AML-193 (cell line): ENCODE results near the gene PRKG1.

Experiments used
- DNase-seq, 2 experiments: peaks; one replicate each; lab custom pipeline; 2025; lab: John Stamatoyannopoulos, UW

PRKG1 gene

DNA sequence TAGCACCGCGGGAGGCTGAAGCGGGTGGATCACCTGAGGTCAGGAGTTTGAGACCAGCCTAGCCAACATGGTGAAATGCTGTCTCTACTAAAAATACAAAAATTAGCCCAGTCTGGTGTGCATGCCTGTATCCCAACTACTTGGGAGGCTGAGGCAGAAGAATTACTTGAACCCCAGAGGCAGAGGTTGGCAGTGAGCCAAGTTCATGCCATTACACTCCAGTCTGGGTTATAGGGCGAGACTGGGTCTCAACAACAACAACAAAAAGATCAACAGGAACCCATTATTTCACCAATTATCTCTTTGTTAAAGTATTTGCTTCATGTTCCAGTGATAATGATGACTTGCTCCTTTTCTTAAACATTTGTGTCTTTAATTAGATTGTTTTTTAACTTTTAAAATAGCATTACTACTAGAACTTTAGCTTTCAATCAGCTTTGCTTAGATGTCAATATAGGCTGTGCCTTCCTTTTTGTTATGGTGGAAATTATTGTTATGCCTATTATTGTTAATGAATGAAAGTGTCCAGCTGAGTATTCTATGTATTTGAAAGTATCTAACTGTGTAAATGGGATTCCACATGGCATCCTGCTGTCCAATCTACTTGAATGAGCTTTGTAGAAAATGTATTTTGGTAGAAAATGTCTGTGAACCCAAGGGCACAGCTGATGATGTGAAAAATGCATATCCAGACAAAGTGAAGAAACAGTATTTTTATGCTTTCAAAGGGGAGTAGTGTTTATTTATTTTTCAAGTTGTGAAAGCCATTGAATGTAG is 686.8 kb downstream of the PRKG1 start:
- DNase-seq, result no peak

DNA sequence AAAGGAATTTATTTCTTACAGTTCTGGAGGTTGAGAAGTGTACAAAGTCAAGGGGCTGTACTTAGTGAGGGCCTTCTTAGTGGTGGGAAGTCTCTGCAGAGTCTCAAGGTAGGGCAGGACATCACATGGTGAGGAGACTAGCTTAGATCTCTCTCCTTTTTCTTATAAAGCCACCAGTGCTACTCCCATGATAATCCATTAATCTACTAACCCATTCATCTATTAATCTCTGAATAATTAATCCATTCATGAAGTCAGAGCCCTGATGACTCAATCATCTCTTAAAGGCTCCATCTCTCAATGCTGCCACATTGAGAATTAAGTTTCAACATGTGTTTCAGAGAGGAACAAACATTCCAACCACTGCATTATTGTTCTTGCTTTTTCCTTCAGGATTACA is 689.5 kb downstream of the PRKG1 start:
- no peak for DNase-seq

DNA sequence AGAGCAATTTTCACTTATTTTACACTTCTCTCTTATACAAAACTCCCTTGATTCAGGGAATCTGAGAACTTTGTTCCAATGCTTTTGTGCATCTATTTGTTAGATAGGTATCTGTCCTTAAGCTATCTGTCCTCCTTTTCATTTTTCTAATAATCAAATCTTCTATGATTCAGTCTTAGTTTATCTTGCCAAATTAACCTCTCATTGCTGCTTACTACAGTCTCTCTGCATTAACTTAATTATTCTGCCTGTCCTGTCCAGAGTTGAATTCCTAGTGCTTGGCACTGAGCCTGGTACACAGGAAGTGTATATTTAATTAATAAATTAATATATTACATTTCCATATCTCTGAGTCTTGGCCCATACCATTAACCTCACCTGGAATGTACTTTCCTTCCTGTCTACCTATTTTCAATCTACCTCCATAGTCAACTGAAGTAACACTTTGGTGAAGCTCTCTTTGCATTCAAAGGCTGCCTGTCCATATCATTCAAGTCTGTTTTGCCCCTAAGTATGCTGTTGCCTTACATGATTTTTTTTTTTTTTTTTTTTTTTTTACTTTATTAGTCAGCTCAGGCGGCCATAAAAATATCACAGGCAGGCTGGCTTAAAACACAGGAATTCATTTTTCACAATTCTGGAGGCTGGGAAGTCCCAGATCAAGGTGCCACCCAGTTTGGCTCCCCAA is 691.1 kb downstream of the PRKG1 start:
- no peak for DNase-seq

DNA sequence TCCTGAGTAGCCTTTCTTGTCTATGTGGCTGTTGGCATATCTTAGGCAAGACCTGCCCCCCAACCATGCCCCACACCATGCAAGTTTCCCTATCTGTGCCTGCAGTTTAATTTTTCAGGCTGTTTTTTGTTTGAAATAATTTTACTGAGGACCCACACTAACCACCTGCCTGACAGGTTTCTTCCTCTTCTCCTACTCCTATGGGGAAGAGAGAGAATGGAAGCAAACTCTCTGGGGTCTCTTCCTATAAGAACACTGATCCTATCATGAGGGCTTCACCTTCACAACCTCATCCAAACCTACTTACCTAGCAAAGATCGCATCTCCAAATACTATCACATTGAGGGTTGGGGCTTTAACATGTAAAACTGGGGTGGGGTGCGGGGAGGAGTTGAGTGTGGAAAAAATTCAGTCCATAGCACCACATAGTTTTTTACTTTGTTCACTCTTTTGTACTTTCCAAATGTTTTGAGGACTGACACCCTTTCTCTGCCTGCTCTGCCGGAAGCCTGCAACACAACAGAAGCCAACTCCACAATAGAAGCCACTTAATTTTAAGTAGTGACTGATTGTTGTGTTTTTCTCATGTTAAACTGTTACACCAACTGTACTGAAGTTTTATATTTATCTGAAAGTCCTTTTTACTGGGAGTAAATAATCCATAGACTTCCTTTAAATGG is 692.3 kb downstream of the PRKG1 start:
- no peak for DNase-seq

DNA sequence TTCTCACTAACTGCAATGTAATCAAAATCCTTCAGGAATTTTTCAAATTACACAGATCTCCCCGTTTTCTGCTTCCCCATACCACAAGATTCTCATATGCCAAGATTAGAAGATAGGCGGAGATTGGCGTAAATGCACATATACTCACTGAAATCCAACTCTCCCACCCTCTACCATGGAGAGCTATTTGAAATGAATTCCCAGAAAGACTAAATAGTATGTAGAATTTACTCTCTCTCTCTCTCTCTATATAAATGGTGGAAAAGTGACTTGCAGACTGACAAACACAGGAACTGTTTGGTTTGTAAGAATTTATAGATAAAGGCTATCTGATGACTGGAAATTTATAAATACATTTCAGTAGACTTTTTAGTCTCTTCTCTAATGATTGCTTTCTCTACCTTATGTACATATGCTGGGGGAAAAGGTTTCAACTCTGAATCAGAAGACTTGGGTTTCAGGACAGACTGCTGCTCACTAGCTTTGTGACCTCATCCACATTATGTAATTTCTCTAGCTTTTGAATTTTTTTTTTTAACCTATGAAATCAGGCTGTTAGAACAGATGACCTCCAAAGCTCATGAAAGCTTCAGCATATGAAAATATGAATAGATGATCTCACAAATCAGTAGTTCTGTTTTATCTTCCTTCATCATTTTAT is 692.9 kb downstream of the PRKG1 start:
- no peak for DNase-seq

DNA sequence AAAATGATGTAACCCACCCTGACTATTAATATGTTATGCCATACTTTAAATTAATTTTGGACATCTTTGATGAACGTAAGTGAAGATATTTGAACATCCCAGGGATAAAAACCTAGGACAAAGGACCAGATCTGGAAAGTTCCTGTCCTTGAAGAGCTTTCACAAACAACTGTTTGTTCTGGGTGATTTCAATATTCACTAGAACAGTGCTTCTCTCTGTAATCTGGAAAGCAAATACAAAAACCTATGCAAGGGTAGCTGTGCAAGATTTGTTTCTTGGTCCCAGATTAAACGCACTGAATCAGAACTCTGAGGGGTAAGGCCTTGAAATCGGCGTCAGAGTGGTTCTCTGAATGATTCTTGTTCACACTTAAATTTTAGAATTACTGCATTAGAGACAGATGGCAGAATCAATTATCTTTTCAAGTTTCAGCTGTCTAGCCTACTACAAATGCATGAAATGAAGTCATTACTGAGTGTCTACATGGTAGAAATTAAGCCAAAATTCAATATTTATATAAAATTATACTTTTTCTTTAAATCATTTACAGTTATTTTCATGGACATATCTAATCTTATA is 694.7 kb downstream of the PRKG1 start:
- DNase-seq, result no peak

DNA sequence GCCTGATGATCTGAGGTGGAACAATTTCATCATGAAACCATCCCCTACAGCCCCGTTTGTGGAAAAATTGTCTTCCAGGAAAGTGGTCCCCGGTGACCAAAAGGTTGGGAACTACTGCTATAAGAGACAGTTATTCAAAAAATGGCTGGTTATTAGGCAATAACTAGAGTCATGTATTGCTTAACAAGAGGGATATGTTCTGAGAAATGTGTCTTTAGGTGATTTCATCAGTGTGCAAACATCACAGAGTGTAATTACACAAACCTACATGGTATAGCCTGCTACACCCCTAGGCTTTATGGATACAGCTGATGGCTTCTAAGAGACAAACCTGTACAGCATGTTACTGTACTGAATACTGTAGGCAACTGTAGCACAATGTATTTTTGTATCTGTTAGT is 696.4 kb downstream of the PRKG1 start:
- DNase-seq, result peak; percentile 16 to 18

DNA sequence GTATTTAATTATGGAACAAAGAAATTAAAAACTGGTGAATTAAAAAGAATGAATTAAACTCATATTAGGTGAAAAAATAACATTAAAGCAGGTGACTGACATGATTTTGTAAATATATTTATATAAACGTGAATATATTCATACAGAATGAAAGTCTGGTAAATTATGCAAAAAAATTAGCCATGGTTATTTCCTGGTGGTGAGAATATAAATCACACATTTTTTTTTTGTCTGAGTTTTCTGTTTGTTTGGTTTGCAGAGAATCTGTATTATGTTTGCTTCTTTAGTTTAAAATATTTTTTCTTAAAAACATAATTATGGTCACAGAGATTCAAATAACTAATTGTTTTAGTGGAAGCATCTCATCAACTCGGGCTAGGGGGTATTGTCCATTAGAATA is 698.1 kb downstream of the PRKG1 start:
- DNase-seq, result no peak

DNA sequence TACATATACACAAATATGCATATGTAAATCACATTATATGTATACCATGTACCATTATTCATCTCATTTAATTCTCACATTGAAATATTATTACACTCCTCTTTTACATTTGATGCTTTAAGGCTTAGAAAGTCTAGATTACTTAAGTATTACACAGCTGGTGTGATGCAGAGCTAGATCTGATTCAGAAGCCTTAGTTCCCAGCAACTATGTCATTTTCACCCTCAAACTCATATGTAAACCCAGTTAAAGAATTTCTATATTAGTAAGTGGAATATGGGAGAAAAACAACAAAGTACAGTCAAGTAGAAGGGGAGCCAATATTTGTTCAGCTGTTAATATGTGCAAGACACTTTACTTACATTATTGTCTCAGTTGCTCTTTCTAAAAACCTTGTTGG is 699.4 kb downstream of the PRKG1 start:
- DNase-seq, result no peak

DNA sequence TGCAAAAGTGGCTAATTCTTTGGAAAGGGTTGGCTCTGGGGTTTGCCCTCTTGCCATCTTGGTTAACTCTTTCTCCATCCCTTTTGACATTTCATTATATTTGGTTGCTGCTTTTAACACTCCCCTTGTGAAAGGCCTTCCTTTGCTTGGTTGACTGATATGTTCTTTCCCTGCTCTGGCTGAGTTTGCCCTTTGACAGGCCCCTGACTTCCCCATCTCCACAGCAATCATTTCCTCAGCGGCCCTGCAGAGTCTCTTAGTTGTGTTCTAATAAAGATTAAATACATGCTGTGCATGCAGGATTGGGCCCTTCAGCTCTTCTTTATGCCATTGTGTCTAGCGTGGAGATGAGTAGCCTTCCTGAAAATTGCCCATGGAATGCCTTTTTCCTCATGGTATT is 709.7 kb downstream of the PRKG1 start:
- DNase-seq, result no peak

DNA sequence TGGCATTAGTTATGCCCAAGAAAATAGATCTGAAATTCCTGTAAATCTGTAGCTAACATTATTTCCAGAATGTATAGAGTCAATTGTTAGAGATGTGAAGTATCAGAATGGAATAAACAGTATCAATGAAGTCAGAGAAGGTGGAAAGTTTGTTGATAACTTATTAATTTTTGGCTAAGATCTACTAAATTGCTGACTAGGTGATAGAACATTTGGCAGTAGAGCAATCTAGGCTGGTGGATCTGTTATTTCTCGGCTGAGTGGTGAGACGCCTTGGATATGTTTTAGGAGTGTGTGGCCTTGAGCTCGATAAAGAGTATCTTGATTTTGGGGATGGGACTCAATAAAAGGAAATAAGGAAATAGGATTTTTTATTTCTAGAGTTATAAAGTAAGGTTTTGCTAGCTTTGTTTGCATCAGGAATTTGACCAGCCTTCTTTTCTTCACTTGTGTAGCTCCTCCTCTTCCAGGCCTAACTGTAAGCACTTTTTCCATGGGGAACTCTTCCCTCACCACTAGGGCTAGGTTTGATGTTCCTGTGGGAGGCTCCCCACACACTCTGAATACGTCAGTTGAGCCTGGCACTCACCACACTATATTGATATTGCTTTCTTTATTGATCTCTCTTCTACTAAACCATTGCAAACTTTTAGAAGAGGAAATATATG is 711.9 kb downstream of the PRKG1 start:
- DNase-seq, result no peak

DNA sequence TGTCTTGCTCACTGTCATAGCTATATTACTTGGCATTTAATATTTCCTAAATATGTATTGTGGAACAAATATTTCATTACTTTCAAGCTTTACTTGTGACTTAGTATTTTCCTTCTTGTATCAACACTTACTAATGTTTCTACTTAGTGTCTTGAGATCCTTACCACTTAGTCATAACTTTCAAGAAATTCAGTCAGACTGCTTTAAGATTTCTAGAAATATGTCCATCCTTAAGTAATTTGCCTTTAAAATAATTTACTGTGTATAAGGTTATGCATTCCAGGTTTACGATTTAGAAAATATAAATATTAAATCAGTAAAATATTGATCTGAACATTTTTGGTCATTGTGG is 712.4 kb downstream of the PRKG1 start:
- DNase-seq, result no peak

DNA sequence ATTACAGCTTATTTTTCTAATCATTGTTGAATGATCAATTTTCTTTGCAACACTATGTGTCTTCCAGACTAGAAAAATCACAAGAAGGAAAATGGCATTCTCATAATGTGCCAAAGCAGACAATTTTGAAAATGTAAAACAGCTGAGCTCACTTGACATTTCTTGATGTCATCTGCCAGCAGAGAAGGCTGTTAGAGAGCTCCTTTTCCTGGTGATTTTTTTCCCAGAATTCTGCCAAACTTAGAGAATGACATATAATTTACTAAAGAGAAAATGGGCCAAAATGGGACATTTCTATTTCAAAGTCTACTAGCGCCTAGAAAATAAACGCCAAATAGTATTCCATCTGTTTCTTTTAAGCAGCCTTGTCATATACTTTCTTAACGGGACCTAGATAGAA is 714.0 kb downstream of the PRKG1 start:
- no peak for DNase-seq

DNA sequence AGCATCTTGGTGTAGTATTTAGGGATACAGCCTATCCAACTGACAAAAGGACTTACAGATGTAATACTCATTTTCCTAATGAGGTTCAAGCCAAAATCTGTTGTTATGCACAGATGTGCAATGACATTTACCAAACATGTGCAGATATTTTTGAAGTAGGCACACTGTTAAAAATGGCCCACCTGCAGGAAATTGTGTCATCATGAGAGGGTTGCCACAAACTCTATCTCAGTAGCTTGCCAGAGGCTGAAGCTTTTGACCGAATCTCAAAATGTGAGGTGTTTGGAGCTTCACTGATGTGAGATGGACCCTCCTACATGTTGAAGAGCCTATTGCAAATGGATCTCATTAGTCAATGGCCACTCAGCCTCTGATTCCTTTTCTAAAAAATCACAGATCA is 714.8 kb downstream of the PRKG1 start:
- no peak for DNase-seq

DNA sequence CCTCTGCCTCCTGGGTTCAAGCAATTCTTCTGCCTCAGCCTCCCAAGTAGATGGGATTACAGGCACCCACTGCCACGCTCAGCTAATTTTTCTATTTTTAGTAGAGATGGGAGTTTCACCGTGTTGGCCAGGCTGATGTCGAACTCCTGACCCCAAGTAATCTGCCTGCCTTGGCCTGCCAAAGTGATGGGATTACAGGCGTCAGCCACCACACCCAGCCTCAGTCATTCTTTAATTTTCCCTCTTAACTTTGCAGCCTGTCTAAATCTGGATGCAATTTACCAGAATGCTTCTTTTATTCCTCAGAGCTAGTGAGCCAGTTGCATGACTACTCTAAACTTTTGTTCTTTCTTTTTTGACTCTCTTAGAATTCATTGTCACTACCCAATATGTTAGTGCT is 715.6 kb downstream of the PRKG1 start:
- DNase-seq, result no peak

DNA sequence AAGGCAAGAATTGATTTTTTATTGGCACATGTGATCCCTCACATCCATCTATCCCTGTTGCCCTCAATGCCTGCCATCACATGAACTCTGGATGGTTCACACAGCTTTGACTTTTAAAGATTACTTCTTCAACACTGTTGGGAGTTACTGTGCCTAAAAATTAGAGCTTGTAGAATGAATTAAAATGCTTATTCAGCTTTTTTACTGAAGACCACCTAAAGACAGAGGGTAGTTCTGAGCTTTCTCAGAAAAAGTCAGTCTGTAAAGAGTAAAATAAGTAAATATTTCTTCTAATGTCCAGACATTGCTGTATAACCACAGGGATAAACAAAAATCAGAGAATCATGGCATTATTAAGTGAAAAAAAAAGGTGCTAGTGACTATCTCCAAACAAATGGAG is 718.4 kb downstream of the PRKG1 start:
- DNase-seq, result no peak

DNA sequence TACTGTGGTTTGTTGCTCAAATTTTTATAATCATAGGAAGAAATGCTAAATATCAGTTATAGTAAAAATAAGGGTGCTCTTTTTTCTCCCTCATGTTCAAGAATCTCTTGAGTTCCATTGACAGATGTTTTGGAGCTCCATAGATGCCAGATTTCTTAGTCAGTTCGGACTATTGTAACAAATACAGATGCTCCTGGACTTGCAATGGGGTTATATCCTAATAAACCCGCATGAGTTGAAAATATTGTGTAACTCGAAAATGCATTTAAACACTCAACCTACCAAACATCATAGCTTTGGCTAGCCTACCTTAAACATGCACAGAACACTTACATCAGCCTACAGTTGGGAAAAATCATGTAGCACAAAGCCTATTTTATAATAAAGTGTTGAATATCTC is 725.8 kb downstream of the PRKG1 start:
- DNase-seq, result no peak

DNA sequence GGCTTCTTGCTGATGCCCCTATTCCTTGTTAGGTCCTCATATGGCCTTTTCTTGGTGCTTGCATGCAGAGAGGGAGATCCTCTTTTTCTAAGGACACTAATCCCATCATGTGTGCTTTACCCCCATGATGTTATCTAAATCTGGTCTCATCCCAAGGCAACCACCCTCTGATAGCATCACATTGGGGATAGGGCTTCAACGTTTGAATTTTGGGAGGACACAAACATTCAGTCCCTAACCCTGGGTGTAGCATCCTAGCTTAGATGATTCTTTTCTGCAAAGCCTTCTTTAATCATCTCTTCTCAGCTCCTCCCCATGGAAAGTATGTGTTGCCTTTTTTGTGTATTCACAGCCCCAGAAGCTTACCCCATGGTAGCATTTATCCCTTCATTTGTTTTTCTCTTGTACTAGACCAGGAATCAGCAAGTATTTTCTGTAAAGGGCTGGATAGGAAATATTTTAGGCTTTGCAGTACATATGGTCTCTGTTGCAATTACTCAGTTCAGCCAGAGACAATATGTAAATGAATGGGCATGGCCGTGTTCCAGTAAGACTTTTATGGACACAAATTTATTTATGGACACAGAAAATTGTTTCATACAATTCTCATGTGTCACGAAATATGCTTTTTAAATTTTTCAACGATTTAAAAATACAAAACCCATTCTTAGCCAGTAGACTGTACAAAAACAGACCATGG is 726.6 kb downstream of the PRKG1 start:
- no peak for DNase-seq

DNA sequence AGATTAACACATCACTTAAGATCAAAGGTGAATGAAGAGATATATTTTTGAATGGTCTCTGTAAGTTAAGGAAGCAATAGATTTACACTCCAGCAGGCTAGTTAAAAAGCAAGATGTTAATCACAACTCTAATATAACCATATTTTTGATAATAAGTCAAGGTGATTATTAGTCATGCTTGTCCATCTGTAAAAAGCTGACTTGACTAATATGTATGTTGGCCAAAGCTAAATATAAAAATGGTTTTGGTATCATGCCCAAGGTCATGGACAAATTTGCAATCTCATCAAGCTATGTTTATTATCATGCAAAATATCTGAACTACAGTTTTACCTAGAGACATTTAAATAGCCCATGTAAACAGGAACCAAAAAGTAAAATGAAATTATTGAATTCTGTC is 727.7 kb downstream of the PRKG1 start:
- no peak for DNase-seq

DNA sequence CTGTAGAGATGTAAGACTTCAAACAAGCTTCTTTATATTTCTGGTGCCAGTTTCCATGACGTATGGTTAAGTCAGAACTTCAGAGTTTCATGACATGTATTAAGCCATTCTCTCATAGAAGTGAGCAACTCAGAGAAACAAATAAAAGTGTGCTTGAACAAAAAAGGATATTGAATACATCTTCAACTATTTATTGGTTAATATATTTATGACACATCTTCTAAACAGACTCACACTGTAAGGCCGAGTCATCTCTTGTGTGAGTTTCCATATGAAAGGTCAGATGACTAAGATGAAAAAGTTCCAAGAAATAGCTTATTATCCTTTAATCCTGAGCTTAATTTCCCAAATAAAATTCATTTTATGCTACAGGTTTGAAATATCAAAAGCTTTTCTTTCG is 730.6 kb downstream of the PRKG1 start:
- no peak for DNase-seq
